ENCODE data around the gene LAMTOR1.
"Not testable (repeated sequence)": the region's sequence is repeated elsewhere in the genome, so short reads cannot be mapped to it uniquely, and the experiment has no call there.

Gene LAMTOR1

GRCh38 chr11:72102946-72103753 is at the start of gene LAMTOR1:
Gene LAMTOR1 (minus strand): TSS chr11:72103297. CDS start chr11:72103224, 73 bp downstream.
- peak; percentile 99 to 100 for DNase-seq

- no peak for DNase-seq
Measured at GRCh38 chr11:72150882-72151281, 47.8 kb upstream of the LAMTOR1 start.

GRCh38 chr11:72146625-72147024 is 43.5 kb upstream of the LAMTOR1 start:
- no peak for DNase-seq

GRCh38 chr11:72144807-72145565 is 41.9 kb upstream of the LAMTOR1 start:
- no peak for DNase-seq

- not testable (repeated sequence) for DNase-seq
Measured at GRCh38 chr11:72142543-72142942, 39.4 kb upstream of the LAMTOR1 start.

GRCh38 chr11:72142086-72142485 is 39.0 kb upstream of the LAMTOR1 start:
- DNase-seq: not testable (repeated sequence)

GRCh38 chr11:72141066-72141465 is 38.0 kb upstream of the LAMTOR1 start:
- no peak for DNase-seq

GRCh38 chr11:72140661-72141060 is 37.6 kb upstream of the LAMTOR1 start:
- DNase-seq: no peak

- DNase-seq: no peak
Measured at GRCh38 chr11:72139500-72139899, 36.4 kb upstream of the LAMTOR1 start.

GRCh38 chr11:72138821-72139390 is 35.8 kb upstream of the LAMTOR1 start:
- DNase-seq: no peak

GRCh38 chr11:72136684-72137262 is 33.7 kb upstream of the LAMTOR1 start:
- no peak for DNase-seq

GRCh38 chr11:72135891-72136683 is 33.0 kb upstream of the LAMTOR1 start:
- no peak for DNase-seq

- DNase-seq: not testable (repeated sequence)
Measured at GRCh38 chr11:72135473-72135872, 32.4 kb upstream of the LAMTOR1 start, which contains the start of gene FOLR3. Gene FOLR3 (plus strand): TSS chr11:72135725. CDS start chr11:72135953, 228 bp downstream.

- DNase-seq: no peak
Measured at GRCh38 chr11:72132646-72133045, 29.5 kb upstream of the LAMTOR1 start.

GRCh38 chr11:72129381-72129780 is 26.3 kb upstream of the LAMTOR1 start:
- no peak for DNase-seq

- no peak for DNase-seq
Measured at GRCh38 chr11:72127923-72128322, 24.8 kb upstream of the LAMTOR1 start.

GRCh38 chr11:72125956-72126355 is 22.9 kb upstream of the LAMTOR1 start:
- no peak for DNase-seq

GRCh38 chr11:72124046-72124445 is 20.9 kb upstream of the LAMTOR1 start:
- DNase-seq: no peak

GRCh38 chr11:72123117-72123653 is 20.1 kb upstream of the LAMTOR1 start:
- DNase-seq: no peak

- DNase-seq: no peak
Measured at GRCh38 chr11:72122607-72123006, 19.5 kb upstream of the LAMTOR1 start.

GRCh38 chr11:72120930-72121329 is 17.8 kb upstream of the LAMTOR1 start:
- no peak for DNase-seq

GRCh38 chr11:72119198-72119597 is 16.1 kb upstream of the LAMTOR1 start:
- DNase-seq: no peak

Measured in NCI-H526 (cell line).